NK-92 treated with Interleukin-12 subunit alpha and Interleukin-12 subunit beta, amount 100 ng/mL, for 24 hours (cell line): ENCODE data around the gene ZNF600.
"Not testable (repeated sequence)": the region's sequence is repeated elsewhere in the genome, so short reads cannot be mapped to it uniquely, and the experiment has no call there.

Source experiments
- DNase-seq: peaks from one replicate; lab custom pipeline; 2025; lab: John Stamatoyannopoulos, UW

ZNF600 gene

GRCh38 chr19:52741951-52742485 is 44.6 kb downstream of the ZNF600 start:
- DNase-seq = no peak

- DNase-seq = not testable (repeated sequence)
Measured at GRCh38 chr19:52741371-52741770, 45.2 kb downstream of the ZNF600 start.

- no peak for DNase-seq
Measured at GRCh38 chr19:52739576-52739975, 47.0 kb downstream of the ZNF600 start.

- DNase-seq = no peak
Measured at GRCh38 chr19:52735734-52736133, 50.9 kb downstream of the ZNF600 start.

- DNase-seq = peak; percentile 83
Measured at GRCh38 chr19:52734893-52735661, 51.5 kb downstream of the ZNF600 start, which contains the start of gene ZNF611. Gene ZNF611 (minus strand): TSS chr19:52735044. CDS start chr19:52715894, 19,150 bp downstream.

GRCh38 chr19:52734331-52734892 is 52.2 kb downstream of the ZNF600 start:
- DNase-seq = no peak

- DNase-seq = not testable (repeated sequence)
Measured at GRCh38 chr19:52726051-52726450, 60.5 kb downstream of the ZNF600 start.

GRCh38 chr19:52725528-52725961 is 61.0 kb downstream of the ZNF600 start:
- DNase-seq = no peak

GRCh38 chr19:52724701-52725514 is 61.7 kb downstream of the ZNF600 start:
- no peak for DNase-seq

GRCh38 chr19:52723907-52724598 is 62.5 kb downstream of the ZNF600 start:
- not testable (repeated sequence) for DNase-seq

- no peak for DNase-seq
Measured at GRCh38 chr19:52722062-52723003, 64.3 kb downstream of the ZNF600 start.

- DNase-seq = not testable (repeated sequence)
Measured at GRCh38 chr19:52720541-52720940, 66.0 kb downstream of the ZNF600 start.

GRCh38 chr19:52716522-52716921 is 70.1 kb downstream of the ZNF600 start:
- DNase-seq = no peak

GRCh38 chr19:52715902-52716301 is 70.7 kb downstream of the ZNF600 start:
- DNase-seq = peak; percentile 8

- not testable (repeated sequence) for DNase-seq
Measured at GRCh38 chr19:52715330-52715729, 71.3 kb downstream of the ZNF600 start.
